HepG2 (cell line): ENCODE results near the gene CAMKMT. TPM values are rescaled to one million over a fixed set of nuclear protein-coding genes. Genes with fewer than 3 reads are reported as not detected.

Experiments used
- ATAC-seq: fragments of 200-7000 bp; cut with Tn5 transposase; 3 replicates; pipeline ENCODE4 v1.9.1; 2020; ENCODE audit warnings: mild to moderate bottlenecking, moderate library complexity
- BruUV-seq: library from RNA; stranded (reverse); fragments of 400-500 nt; replicated peaks from 2 replicates; lab custom pipeline; 2021; lab: Mats Ljungman, UMichigan
- CTCF ChIA-PET: fragments of 300-600 bp; formaldehyde crosslinking; extraction: SDS; loops from one replicate; lab custom pipeline; 2021; ENCODE audit warnings: low total read pairs, inconsistent platforms, low intra/inter-chr PET ratio; lab: Yijun Ruan, JAX
- POLR2A ChIA-PET: fragments of 350-600 bp; sonication (Branson Sonifier 250); formaldehyde crosslinking; loops from one replicate; lab custom pipeline; 2020; ENCODE audit warnings: antibody characterized with exemption, inconsistent platforms; lab: Yijun Ruan, JAX
- DNase-seq: peaks from one replicate; pipeline ENCODE4 v3.0.0-alpha.2; 2015; ENCODE audit warnings: low spot score
- FAIRE-seq: peaks from 3 replicates; lab custom pipeline; 2011; peaks lifted over from hg19 to GRCh38; lab: Jason Lieb, UNC
- H2AFZ ChIP-seq: one replicate; pipeline ENCODE4 v1.6.1; 2011; ENCODE audit warnings: low read length, inconsistent platforms
- H3K27ac ChIP-seq: fragments of 300-600 bp; 3 replicates; pipeline ENCODE4 v1.8.0; 2011; ENCODE audit warnings: mixed run types, mild to moderate bottlenecking, mixed read lengths, low read length, inconsistent platforms; ENCODE audit not compliant: insufficient read depth; ENCODE audit errors: extremely low read length
- H3K27me3 ChIP-seq, 2 experiments: fragments of 200-600 bp in 1 of 2; 2 replicates in 1 of 2; 3 replicates in 1 of 2; pipeline versions ENCODE4 v1.6.0 to v1.8.0; 2011; ENCODE audit warnings: low read length in 2 of 2, mild to moderate bottlenecking in 2 of 2, moderate library complexity in 2 of 2, inconsistent platforms in 1 of 2; ENCODE audit not compliant: insufficient read depth in 2 of 2, control insufficient read depth in 1 of 2
- H3K36me3 ChIP-seq, 2 experiments: fragments of 200-600 bp in 1 of 2; replicated peaks in 1 of 2; 2 replicates in 1 of 2; 3 replicates in 1 of 2; pipeline versions ENCODE4 v1.5.1 to v1.8.0; 2011; ENCODE audit warnings: low read length in 2 of 2, inconsistent platforms in 1 of 2; ENCODE audit not compliant: insufficient read depth in 2 of 2, control insufficient read depth in 1 of 2
- H3K4me1 ChIP-seq: 2 replicates; pipeline ENCODE4 v1.5.1; 2012; ENCODE audit warnings: low read length, inconsistent platforms; ENCODE audit not compliant: insufficient read depth
- H3K4me2 ChIP-seq: 2 replicates; pipeline ENCODE4 v1.6.0; 2011; ENCODE audit warnings: low read depth, low read length, inconsistent platforms
- H3K4me3 ChIP-seq, 3 experiments: fragments of 200-600 bp in 1 of 3; sonication (generic), shearing (Covaris generic) in 1 of 3; replicated peaks in 1 of 3; 2 replicates each; pipeline ENCODE4 v1.5.1; 2011 to 2016; ENCODE audit warnings: low read length in 3 of 3, inconsistent platforms in 2 of 3, low read depth in 2 of 3, mild to moderate bottlenecking in 2 of 3, control low read depth in 1 of 3, mixed read lengths in 1 of 3; ENCODE audit not compliant: insufficient read depth in 1 of 3
- H3K79me2 ChIP-seq: one replicate; pipeline ENCODE4 v1.6.1; 2011; ENCODE audit warnings: low read length, inconsistent platforms; ENCODE audit not compliant: insufficient read depth
- H3K9ac ChIP-seq: 2 replicates; pipeline ENCODE4 v1.6.0; 2011; ENCODE audit warnings: mild to moderate bottlenecking, low read depth, low read length, inconsistent platforms; ENCODE audit not compliant: insufficient read depth
- H3K9me3 ChIP-seq: 2 replicates; pipeline ENCODE4 v1.5.1; 2012; ENCODE audit warnings: mild to moderate bottlenecking, low read length
- H4K20me1 ChIP-seq: 2 replicates; pipeline ENCODE4 v1.6.0; 2011; ENCODE audit warnings: inconsistent platforms, mild to moderate bottlenecking, low read length, moderate library complexity; ENCODE audit not compliant: insufficient read depth
- CEBPZ ChIP-seq: IDR thresholded peaks from 2 replicates; pipeline ENCODE4 v1.6.1; 2012; ENCODE audit warnings: low read length, improper control_type of control experiment
- DMAP1 ChIP-seq: IDR thresholded peaks from 2 replicates; pipeline ENCODE4 v1.6.1; 2016
- ELF1 ChIP-seq: sonication (generic); formaldehyde crosslinking; IDR thresholded peaks from 2 replicates; pipeline ENCODE4 v1.4.0; 2020; ENCODE audit warnings: missing genetic modification reagents
- HES4 ChIP-seq: sonication (generic); formaldehyde crosslinking; IDR thresholded peaks from 2 replicates; pipeline ENCODE4 v1.9.0; 2021; ENCODE audit warnings: mild to moderate bottlenecking, missing genetic modification reagents, borderline replicate concordance
- HINFP ChIP-seq: sonication (generic); formaldehyde crosslinking; IDR thresholded peaks from 2 replicates; pipeline ENCODE4 v1.4.0; 2020; ENCODE audit warnings: low read depth, mild to moderate bottlenecking, missing genetic modification reagents
- KMT2A ChIP-seq: sonication (generic); formaldehyde crosslinking; IDR thresholded peaks from 2 replicates; pipeline ENCODE4 v1.4.0; 2020; ENCODE audit warnings: missing genetic modification reagents
- MTA3 ChIP-seq: sonication (generic); formaldehyde crosslinking; IDR thresholded peaks from 2 replicates; pipeline ENCODE4 v1.4.0; 2020; ENCODE audit warnings: missing genetic modification reagents
- NCOA2 ChIP-seq: sonication (generic); formaldehyde crosslinking; IDR thresholded peaks from 2 replicates; pipeline ENCODE4 v1.8.0; 2022; ENCODE audit warnings: inconsistent platforms
- NFIB ChIP-seq: sonication (generic); formaldehyde crosslinking; IDR thresholded peaks from 2 replicates; pipeline ENCODE4 v1.9.0; 2021; ENCODE audit warnings: missing genetic modification reagents, mild to moderate bottlenecking, borderline replicate concordance
- SALL2 ChIP-seq: sonication (generic); formaldehyde crosslinking; IDR thresholded peaks from 2 replicates; pipeline ENCODE4 v1.8.1; 2023; ENCODE audit warnings: mild to moderate bottlenecking, missing genetic modification reagents, inconsistent platforms
- ZNF138 ChIP-seq: sonication (generic); formaldehyde crosslinking; IDR thresholded peaks from 2 replicates; pipeline ENCODE4 v1.5.0; 2020; ENCODE audit warnings: mild to moderate bottlenecking, low read depth, missing genetic modification reagents
- ZNF18 ChIP-seq: sonication (generic); formaldehyde crosslinking; IDR thresholded peaks from 2 replicates; pipeline ENCODE4 v1.8.0; 2022; ENCODE audit warnings: mild to moderate bottlenecking, missing genetic modification reagents; ENCODE audit not compliant: insufficient replicate concordance
- ZNF224 ChIP-seq: sonication (generic); formaldehyde crosslinking; IDR thresholded peaks from 2 replicates; pipeline ENCODE4 v1.5.0; 2020; ENCODE audit warnings: mild to moderate bottlenecking, missing genetic modification reagents
- WGBS: methylation state at CpG from one replicate; pipeline ENCODE4 v1.1.6; 2017; ENCODE audit warnings: low lambda C conversion rate; 5-methylcytosine and 5-hydroxymethylcytosine counted together
- in situ Hi-C: cut with HindIII; loops from 2 replicates; pipeline ENCODE4 v1.10.0; 2017; ENCODE audit warnings: low pct_unique_long_range_greater_than_20kb; ENCODE audit not compliant: extremely low pct_ligation_motif_present
- intact Hi-C: fragments of 100-400 bp; cut with micrococcal nuclease; formaldehyde crosslinking; loops from one replicate; pipeline ENCODE4 v1.10.0; 2022; ENCODE audit not compliant: unreplicated experiment
- polyA plus RNA-seq, 8 experiments: library from polyadenylated mRNA; depleted of rRNA in 3 of 8; stranded (reverse) in 7 of 8; unstranded in 1 of 8; fragments of >200 nt; fragmentation: Illumina TruSeq in 4 of 8; extraction: Trizol in 4 of 8; gene quantifications; 2 replicates each; pipeline versions ENCODE4 v1.2.1 to v1.2.3, GENCODE V29; 2011 to 2016; ENCODE audit warnings: low read depth in 4 of 8, missing spikeins in 1 of 8, mixed read lengths in 1 of 8; ENCODE audit not compliant: insufficient read depth in 1 of 8
- total RNA-seq, 5 experiments: library from RNA; depleted of rRNA; stranded (reverse); fragments of >200 nt; fragmentation: Illumina TruSeq; extraction: Trizol; gene quantifications; 2 replicates each; pipeline ENCODE4 v1.2.3, GENCODE V29; 2016; ENCODE audit warnings: low read depth in 1 of 5

The CAMKMT gene
- total and polyA plus RNA-seq, 2 of the 13 experiments (the other 11 are each of a cell fraction or from before 2014, with no cell fraction given): 6.9 to 20.8 TPM

- H3K9me3 ChIP-seq: no peaks in the 10 kb centered on the region
- no peak for FAIRE-seq
- no peaks in the 10 kb centered on the region for H3K4me1 ChIP-seq
- H3K36me3 ChIP-seq: no peaks in the 10 kb centered on the region
- BruUV-seq: no TSS peak
- H2AFZ ChIP-seq: no peak overlapping the region
- 97% methylated on average over 2 of the region's 2 CpGs for WGBS
- H3K4me3 ChIP-seq: no peak overlapping the region
- in situ Hi-C loops: no loop called here
- no peak overlapping the region for H3K4me2 ChIP-seq
- no peak overlapping the region for H3K9ac ChIP-seq
- TF ChIP-seq ZNF18 (CRISPR knock-in tag) (no peak), NCOA2 (CRISPR knock-in tag) (no peak), HES4 (CRISPR knock-in tag) (no peak), ZNF138 (CRISPR knock-in tag) (no peak), MTA3 (CRISPR knock-in tag) (no peak), DMAP1 (CRISPR knock-in tag) (no peak), NFIB (CRISPR knock-in tag) (no peak)
- TF ChIP-seq, all 625 proteins: peak for 0
- H3K27me3 ChIP-seq: no peaks in the 10 kb centered on the region
- POLR2A ChIA-PET: no interaction called here
- CTCF ChIA-PET: no interaction called here
- ATAC-seq (no peak), DNase-seq (no peak)
- H4K20me1 ChIP-seq: no peaks in the 10 kb centered on the region
- intact Hi-C loops: no loop called here
- no peaks in the 10 kb centered on the region for H3K79me2 ChIP-seq
- H3K27ac ChIP-seq: no peak overlapping the region
These were observed 218.1 kb downstream of the CAMKMT start for GRCh38 chr2:44579837-44580230.

- no peak overlapping the region for H3K4me3 ChIP-seq
- no peaks in the 10 kb centered on the region for H3K27me3 ChIP-seq
- in situ Hi-C loops (no loop called here), intact Hi-C loops (no loop called here)
- no peak overlapping the region for H3K9ac ChIP-seq
- no TSS peak for BruUV-seq
- H3K79me2 ChIP-seq: no peaks in the 10 kb centered on the region
- no peak overlapping the region for H2AFZ ChIP-seq
- FAIRE-seq (no peak), ATAC-seq (no peak), DNase-seq (no peak)
- H3K27ac ChIP-seq: no peak overlapping the region
- H3K4me1 ChIP-seq: no peaks in the 10 kb centered on the region
- WGBS: 77% methylated on average over 3 of the region's 3 CpGs
- no peaks in the 10 kb centered on the region for H4K20me1 ChIP-seq
- H3K9me3 ChIP-seq: no peaks in the 10 kb centered on the region
- no peaks in the 10 kb centered on the region for H3K36me3 ChIP-seq
- CTCF ChIA-PET: no interaction called here
- POLR2A ChIA-PET: no interaction called here
- no peak overlapping the region for H3K4me2 ChIP-seq
- no peak for TF ChIP-seq HINFP (CRISPR knock-in tag)
- TF ChIP-seq KMT2A: no peak
- TF ChIP-seq ZNF224 (CRISPR knock-in tag): no peak
- TF ChIP-seq SALL2 (CRISPR knock-in tag): no peak
- no peak for TF ChIP-seq CEBPZ
- no peak for TF ChIP-seq ELF1 (CRISPR knock-in tag)
These were observed 219.2 kb downstream of the CAMKMT start for GRCh38 chr2:44580875-44581515.
